Epithelial cell of proximal tubule (primary cell): ENCODE measurements around the gene BNIP2. TPM values are rescaled to one million over a fixed set of nuclear protein-coding genes. Genes with fewer than 3 reads are reported as not detected.

Experiments used
- DNase-seq: peaks from one replicate; pipeline ENCODE4 v3.0.0-alpha.2; 2011; ENCODE audit warnings: low read depth
- H3K4me3 ChIP-seq: 2 replicates; pipeline ENCODE4 v1.5.1; 2011; ENCODE audit warnings: low read depth, mild to moderate bottlenecking, low read length
- CTCF ChIP-seq: conservative IDR thresholded peaks from 2 replicates; pipeline ENCODE4 v1.5.1; 2012; ENCODE audit warnings: low read depth, mild to moderate bottlenecking, low read length
- total RNA-seq: library from RNA; depleted of rRNA; stranded (reverse); fragments of >200 nt; gene quantifications from 2 replicates; pipeline ENCODE4 v1.2.3, GENCODE V29; 2015

The BNIP2 gene
- total RNA-seq, 1 donor from 2014 or later: 107 TPM

GRCh38 chr15:59615661-59616060 is 73.5 kb downstream of the BNIP2 start:
- DNase-seq: no peak
- H3K4me3 ChIP-seq: no peak overlapping the region
- no peak for TF ChIP-seq CTCF

GRCh38 chr15:59614153-59614552 is 75.0 kb downstream of the BNIP2 start:
- H3K4me3 ChIP-seq: no peak overlapping the region
- TF ChIP-seq CTCF: no peak
- no peak for DNase-seq

GRCh38 chr15:59611276-59612260 is 77.6 kb downstream of the BNIP2 start, which contains the start of gene GCNT3:
Gene GCNT3, plus strand, starts transcription at chr15:59611783. Its CDS starts 6,456 bp downstream, at chr15:59618239.
- no peak for TF ChIP-seq CTCF
- peak within 1 kb of the TSS; percentile 41 for H3K4me3 ChIP-seq
- peak; percentile 94 for DNase-seq

- no peak for TF ChIP-seq CTCF
- H3K4me3 ChIP-seq: no peak overlapping the region
- no peak for DNase-seq
These were observed 79.1 kb downstream of the BNIP2 start for GRCh38 chr15:59609730-59610712.

Other genes with a start within 250 kb of the BNIP2 start
- 8.5 and 13.2 TPM in 2 replicates for gene GCNT3, start 77.5 kb downstream of the BNIP2 start, total RNA-seq
- gene GTF2A2, start 31.8 kb downstream of the BNIP2 start, total RNA-seq: 67.9 and 80.9 TPM in 2 replicates